Stimulated activated effector memory CD8-positive, alpha-beta T cell treated with anti-CD3 and anti-CD28 coated beads, Interleukin-12 subunit alpha, Interleukin-12 subunit beta, amount 100 ng/mL, for 72 hours (primary cell): ENCODE results near the gene C14orf132.

Experiments used
- ATAC-seq: fragments of 150-1000 bp; cut with Tn5 transposase; 2 replicates; pipeline ENCODE4 v1.10.0; 2021
- DNase-seq, 2 donors: peaks; one replicate each; pipeline ENCODE4 v3.0.0; 2021 to 2022; ENCODE audit warnings: low spot score in 2 of 2
- H3K27ac Mint-ChIP-seq: one replicate; pipeline ENCODE4 v1.8.0; 2022; ENCODE audit warnings: mild to moderate bottlenecking, mixed read lengths
- H3K36me3 Mint-ChIP-seq: one replicate; pipeline ENCODE4 v1.8.0; 2022; ENCODE audit warnings: mild to moderate bottlenecking, mixed read lengths
- H3K4me1 Mint-ChIP-seq: one replicate; pipeline ENCODE4 v1.8.0; 2022; ENCODE audit warnings: mixed read lengths
- H3K4me3 Mint-ChIP-seq: one replicate; pipeline ENCODE4 v1.8.0; 2022; ENCODE audit warnings: mild to moderate bottlenecking, mixed read lengths
- H3K9me3 Mint-ChIP-seq: one replicate; pipeline ENCODE4 v1.8.0; 2022; ENCODE audit warnings: mixed read lengths

Gene C14orf132

GRCh38 chr14:96120941-96121340 lies 81.8 kb downstream of the C14orf132 start:
- Mint-ChIP-seq H3K27ac (no peak overlapping the region), H3K4me1 (no peaks in the 10 kb centered on the region), H3K9me3 (no peaks in the 10 kb centered on the region), H3K36me3 (no peaks in the 10 kb centered on the region), H3K4me3 (no peak overlapping the region)
- ATAC-seq (no peak), DNase-seq (no peak)

DNA sequence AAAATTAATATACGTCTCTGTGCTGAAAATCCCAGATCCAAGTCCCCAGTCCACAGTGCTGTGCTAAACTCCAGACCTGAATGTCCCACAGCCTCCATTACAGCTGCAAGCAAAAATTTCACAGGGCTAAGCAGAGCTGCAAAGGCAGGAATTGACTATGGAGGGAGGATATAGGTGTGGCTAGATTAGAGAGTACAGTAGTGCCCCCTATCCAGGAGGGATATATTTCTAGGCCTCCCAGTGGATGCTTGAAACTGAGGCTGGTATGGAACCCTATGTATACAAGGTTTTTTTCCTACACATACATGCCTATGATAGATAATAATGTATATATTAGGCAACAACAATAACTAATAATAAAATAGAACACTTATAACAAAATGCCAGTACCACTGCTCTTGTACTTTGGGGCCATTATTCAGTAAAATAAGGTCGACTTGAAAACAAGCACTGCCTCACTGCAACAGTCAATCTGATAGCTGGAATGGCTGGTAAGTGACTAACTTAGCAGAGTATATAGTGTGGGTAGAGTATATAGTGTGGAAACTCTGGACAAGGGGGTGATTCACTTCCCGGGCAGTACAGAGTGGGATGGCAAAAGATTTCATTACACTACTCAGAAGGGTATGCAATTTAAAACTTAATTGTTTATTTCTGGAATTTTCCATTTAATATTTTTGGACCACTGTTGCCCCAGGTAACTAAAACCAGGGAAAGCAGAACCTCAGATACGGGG lies 82.7 kb downstream of the C14orf132 start:
- H3K36me3 Mint-ChIP-seq, result no peaks in the 10 kb centered on the region
- H3K9me3 Mint-ChIP-seq, result no peaks in the 10 kb centered on the region
- H3K27ac Mint-ChIP-seq, result no peak overlapping the region
- H3K4me3 Mint-ChIP-seq, result no peak overlapping the region
- no peak for DNase-seq
- H3K4me1 Mint-ChIP-seq, result peaks cover 7% of the 10 kb centered on the region
- no peak for ATAC-seq

DNA sequence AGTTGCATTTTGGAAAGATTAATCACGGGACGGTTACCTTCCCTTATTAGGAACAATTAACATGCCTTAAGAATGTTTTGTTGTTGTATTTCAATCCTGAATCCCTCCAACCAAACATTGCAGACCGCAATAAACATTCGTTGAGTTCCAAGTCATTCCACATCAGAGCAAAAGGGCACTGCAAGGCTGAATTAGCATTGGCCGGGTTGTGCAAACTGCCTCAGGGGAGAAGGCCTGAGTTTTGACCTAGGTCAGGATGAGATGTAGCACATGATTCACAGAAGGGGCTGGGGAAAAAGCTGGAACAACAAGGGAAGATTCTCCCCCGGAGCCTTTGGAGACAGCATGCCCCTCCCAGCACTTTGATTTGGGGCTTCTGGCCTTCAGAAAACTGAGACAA lies 83.3 kb downstream of the C14orf132 start:
- Mint-ChIP-seq H3K9me3 (no peaks in the 10 kb centered on the region), H3K27ac (no peak overlapping the region), H3K4me1 (peaks cover 7% of the 10 kb centered on the region), H3K36me3 (no peaks in the 10 kb centered on the region), H3K4me3 (no peak overlapping the region)
- DNase-seq (no peak), ATAC-seq (no peak)

DNA sequence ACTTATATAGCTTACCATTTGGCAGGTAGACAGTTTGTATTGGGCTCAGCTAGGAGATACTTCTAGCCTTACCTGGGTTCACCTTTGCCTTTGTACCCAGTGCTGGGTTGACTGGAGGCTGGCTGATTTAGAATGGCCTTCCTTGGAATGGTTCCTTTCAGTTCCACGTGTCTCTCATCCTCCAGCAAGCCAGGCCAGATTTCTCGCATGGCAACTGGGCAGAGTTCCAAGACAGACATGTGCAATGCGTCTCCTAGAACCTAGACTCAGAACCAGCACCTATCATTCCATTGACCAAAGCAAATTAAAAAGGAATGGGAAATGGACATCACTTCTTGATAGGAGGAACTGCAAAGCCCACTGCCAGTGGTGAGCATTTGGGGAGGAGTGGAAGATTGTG lies 86.4 kb downstream of the C14orf132 start:
- Mint-ChIP-seq H3K4me3 (no peak overlapping the region), H3K9me3 (no peaks in the 10 kb centered on the region), H3K4me1 (peaks cover 7% of the 10 kb centered on the region), H3K36me3 (no peaks in the 10 kb centered on the region), H3K27ac (no peak overlapping the region)
- no peak for ATAC-seq
- no peak for DNase-seq

GRCh38 chr14:96126339-96126782 lies 87.2 kb downstream of the C14orf132 start:
- H3K27ac Mint-ChIP-seq, result no peak overlapping the region
- ATAC-seq (peak; percentile 38), DNase-seq (no peak)
- H3K36me3 Mint-ChIP-seq, result no peaks in the 10 kb centered on the region
- H3K4me1 Mint-ChIP-seq, result peaks cover 7% of the 10 kb centered on the region
- no peaks in the 10 kb centered on the region for H3K9me3 Mint-ChIP-seq
- H3K4me3 Mint-ChIP-seq, result no peak overlapping the region

GRCh38 chr14:96126783-96127271 lies 87.7 kb downstream of the C14orf132 start:
- Mint-ChIP-seq H3K4me3 (no peak overlapping the region), H3K36me3 (no peaks in the 10 kb centered on the region), H3K27ac (no peak overlapping the region), H3K9me3 (no peaks in the 10 kb centered on the region), H3K4me1 (peaks cover 7% of the 10 kb centered on the region)
- DNase-seq (no peak), ATAC-seq (no peak)

GRCh38 chr14:96129128-96129736 lies 90.1 kb downstream of the C14orf132 start:
- Mint-ChIP-seq H3K27ac (no peak overlapping the region), H3K36me3 (no peaks in the 10 kb centered on the region), H3K4me1 (peaks cover 7% of the 10 kb centered on the region), H3K9me3 (no peaks in the 10 kb centered on the region), H3K4me3 (no peak overlapping the region)
- ATAC-seq (no peak), DNase-seq (no peak)

- no peaks in the 10 kb centered on the region for H3K9me3 Mint-ChIP-seq
- H3K4me3 Mint-ChIP-seq, result no peak overlapping the region
- H3K36me3 Mint-ChIP-seq, result no peaks in the 10 kb centered on the region
- no peak for DNase-seq
- H3K27ac Mint-ChIP-seq, result no peak overlapping the region
- no peak for ATAC-seq
- H3K4me1 Mint-ChIP-seq, result peaks cover 7% of the 10 kb centered on the region
Measured at GRCh38 chr14:96130391-96130790, 91.2 kb downstream of the C14orf132 start.

- H3K4me1 Mint-ChIP-seq, result peaks cover 7% of the 10 kb centered on the region
- H3K9me3 Mint-ChIP-seq, result no peaks in the 10 kb centered on the region
- DNase-seq (no peak), ATAC-seq (no peak)
- no peak overlapping the region for H3K27ac Mint-ChIP-seq
- no peaks in the 10 kb centered on the region for H3K36me3 Mint-ChIP-seq
- no peak overlapping the region for H3K4me3 Mint-ChIP-seq
Measured at GRCh38 chr14:96130854-96131253, 91.7 kb downstream of the C14orf132 start.

DNA sequence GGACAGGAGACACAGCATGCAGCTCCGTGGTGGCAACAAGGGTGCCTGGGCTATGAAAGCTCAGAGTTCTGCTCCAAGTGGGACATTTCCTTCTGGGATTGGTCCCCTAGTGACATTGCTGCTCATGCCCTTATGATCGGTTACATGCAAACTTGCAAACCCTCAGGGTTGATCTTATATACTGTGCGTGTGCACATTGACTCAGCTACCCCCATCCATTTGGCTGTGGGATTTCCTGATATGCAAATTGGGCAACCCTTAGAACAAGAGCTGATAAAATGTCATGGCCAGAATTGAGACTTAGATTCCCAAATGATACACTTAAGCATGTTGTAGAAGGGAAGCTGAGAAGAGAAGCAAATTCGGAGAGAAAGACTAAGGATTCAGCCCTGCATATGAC lies 92.7 kb downstream of the C14orf132 start:
- DNase-seq (peak in 1 of 2 donors; percentile 18), ATAC-seq (no peak)
- no peaks in the 10 kb centered on the region for H3K9me3 Mint-ChIP-seq
- H3K4me1 Mint-ChIP-seq, result no peaks in the 10 kb centered on the region
- no peak overlapping the region for H3K27ac Mint-ChIP-seq
- no peaks in the 10 kb centered on the region for H3K36me3 Mint-ChIP-seq
- no peak overlapping the region for H3K4me3 Mint-ChIP-seq

- no peaks in the 10 kb centered on the region for H3K36me3 Mint-ChIP-seq
- no peaks in the 10 kb centered on the region for H3K4me1 Mint-ChIP-seq
- no peak overlapping the region for H3K4me3 Mint-ChIP-seq
- H3K9me3 Mint-ChIP-seq, result no peaks in the 10 kb centered on the region
- DNase-seq (peak in 1 of 2 donors; percentile 0), ATAC-seq (no peak)
- H3K27ac Mint-ChIP-seq, result no peak overlapping the region
Measured at GRCh38 chr14:96134508-96134907, 95.3 kb downstream of the C14orf132 start.

DNA sequence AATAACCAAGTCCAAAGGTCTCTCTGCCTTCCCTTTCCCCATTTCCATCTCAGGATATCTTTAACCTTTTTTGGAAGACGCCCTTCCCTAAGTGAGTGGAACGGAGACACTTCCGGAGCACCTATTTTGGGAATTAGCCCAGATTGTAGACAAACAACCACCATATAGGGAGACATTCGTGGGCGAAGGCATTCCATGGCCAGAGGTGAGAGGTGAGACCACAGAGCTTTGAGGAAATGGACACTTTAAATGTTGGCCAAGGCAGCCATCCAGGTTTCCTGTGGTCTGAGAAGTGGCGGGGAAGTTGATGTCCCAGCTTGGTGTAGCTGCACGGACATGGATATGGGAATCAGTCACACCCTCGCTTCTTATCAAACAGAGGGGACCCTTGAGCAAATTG lies 96.1 kb downstream of the C14orf132 start:
- DNase-seq (peak in 1 of 2 donors; percentile 15), ATAC-seq (no peak)
- Mint-ChIP-seq H3K9me3 (no peaks in the 10 kb centered on the region), H3K36me3 (no peaks in the 10 kb centered on the region), H3K4me1 (no peaks in the 10 kb centered on the region), H3K27ac (no peak overlapping the region), H3K4me3 (no peak overlapping the region)

GRCh38 chr14:96136371-96137005 lies 97.3 kb downstream of the C14orf132 start:
- H3K27ac Mint-ChIP-seq, result no peak overlapping the region
- no peaks in the 10 kb centered on the region for H3K4me1 Mint-ChIP-seq
- peak in 1 of 2 donors; percentile 3 for DNase-seq
- H3K36me3 Mint-ChIP-seq, result no peaks in the 10 kb centered on the region
- no peak for ATAC-seq
- no peak overlapping the region for H3K4me3 Mint-ChIP-seq
- no peaks in the 10 kb centered on the region for H3K9me3 Mint-ChIP-seq

- no peaks in the 10 kb centered on the region for H3K36me3 Mint-ChIP-seq
- H3K27ac Mint-ChIP-seq, result no peak overlapping the region
- H3K9me3 Mint-ChIP-seq, result no peaks in the 10 kb centered on the region
- H3K4me1 Mint-ChIP-seq, result no peaks in the 10 kb centered on the region
- no peak for ATAC-seq
- DNase-seq, result peak in 1 of 2 donors; percentile 7
- H3K4me3 Mint-ChIP-seq, result no peak overlapping the region
Measured at GRCh38 chr14:96138241-96138640, 99.1 kb downstream of the C14orf132 start.

GRCh38 chr14:96139169-96139568 lies 100.0 kb downstream of the C14orf132 start:
- Mint-ChIP-seq H3K9me3 (no peaks in the 10 kb centered on the region), H3K36me3 (no peaks in the 10 kb centered on the region), H3K4me3 (no peak overlapping the region), H3K27ac (no peak overlapping the region), H3K4me1 (no peaks in the 10 kb centered on the region)
- DNase-seq (peak in 1 of 2 donors; percentile 3), ATAC-seq (no peak)

GRCh38 chr14:96139879-96140278 lies 100.7 kb downstream of the C14orf132 start:
- DNase-seq (peak in 1 of 2 donors; percentile 22), ATAC-seq (no peak)
- no peaks in the 10 kb centered on the region for H3K4me1 Mint-ChIP-seq
- H3K36me3 Mint-ChIP-seq, result no peaks in the 10 kb centered on the region
- no peaks in the 10 kb centered on the region for H3K9me3 Mint-ChIP-seq
- no peak overlapping the region for H3K27ac Mint-ChIP-seq
- no peak overlapping the region for H3K4me3 Mint-ChIP-seq
